Left cardiac atrium (tissue), 4 donors: ENCODE data around the gene CD40. TPM values are rescaled to one million over a fixed set of nuclear protein-coding genes. Genes with fewer than 3 reads are reported as not detected.

Experiments used
- ATAC-seq, 2 donors: fragments of 200-7000 bp; cut with Tn5 transposase; one replicate each; pipeline ENCODE4 v1.9.1; 2020; ENCODE audit warnings: mild to moderate bottlenecking in 2 of 2, moderate library complexity in 2 of 2
- DNase-seq: peaks from one replicate; pipeline ENCODE4 v3.0.0-alpha.2; 2020
- intact Hi-C, 2 donors: fragments of 100-400 bp; cut with DNase I; formaldehyde crosslinking; loops; one replicate each; pipeline versions ENCODE4 v1.14.1 to v1.15.1; 2022 to 2023
- total RNA-seq, 2 donors: library from RNA; stranded (reverse); fragmentation: NEBNext Ultra II Directional; extraction: Animal tissue kit (Norgen Biotek cat#: 25700); gene quantifications; one replicate each; pipeline ENCODE4 v1.2.1, GENCODE V29; 2021
- donor health status: DM: no; HTN: yes; CAD: no.
- donor health status: DM: no; HTN: yes; CAD: no; lungs with severe emphysema.
- donor health status: DM: yes; HTN: yes; CAD: no.
- donor health status: Dilated cardiomyopathy.

Gene CD40
- total RNA-seq, 2 donors from 2014 or later, result 11.1 to 13.7 TPM

DNA sequence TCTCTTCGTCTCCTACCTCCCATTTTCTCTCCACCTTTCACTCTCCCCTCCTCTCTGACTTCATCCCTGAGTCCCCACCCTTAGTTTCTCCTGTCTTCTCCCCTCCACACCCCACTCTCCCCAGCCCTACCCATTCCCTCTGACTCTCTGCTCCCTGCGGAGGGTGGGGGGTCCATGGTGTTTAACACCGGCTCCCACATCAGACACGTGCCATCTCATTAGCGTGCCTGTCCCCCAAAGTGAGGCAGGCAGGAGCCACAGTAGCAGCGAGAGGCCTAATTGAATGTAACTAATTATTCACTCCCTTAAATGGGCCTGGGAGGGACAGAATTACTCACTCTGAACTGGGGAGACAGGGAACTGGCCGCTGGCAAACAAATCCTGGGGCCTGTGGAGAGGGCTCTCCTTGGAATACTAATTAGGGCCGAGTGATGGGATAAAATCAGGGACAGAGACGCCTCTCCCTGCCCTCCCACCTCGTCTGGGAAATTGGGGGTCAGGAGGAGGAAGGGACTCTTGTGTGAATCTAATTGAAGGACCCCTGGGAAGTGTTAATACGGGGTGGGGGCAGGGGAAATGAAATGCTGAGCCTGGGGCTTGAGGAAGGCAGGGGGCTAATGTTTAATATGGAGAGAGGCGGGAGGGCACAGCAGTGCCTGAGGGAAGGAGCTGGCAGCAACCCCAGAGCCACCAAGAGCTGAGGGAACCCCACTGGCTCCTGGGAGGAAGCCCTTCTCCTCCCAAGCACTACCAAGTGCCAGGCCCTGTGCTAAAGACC is 17.9 kb downstream of the CD40 start:
- intact Hi-C loops, result no loop called here
- DNase-seq, result no peak
- ATAC-seq, result no peak

DNA sequence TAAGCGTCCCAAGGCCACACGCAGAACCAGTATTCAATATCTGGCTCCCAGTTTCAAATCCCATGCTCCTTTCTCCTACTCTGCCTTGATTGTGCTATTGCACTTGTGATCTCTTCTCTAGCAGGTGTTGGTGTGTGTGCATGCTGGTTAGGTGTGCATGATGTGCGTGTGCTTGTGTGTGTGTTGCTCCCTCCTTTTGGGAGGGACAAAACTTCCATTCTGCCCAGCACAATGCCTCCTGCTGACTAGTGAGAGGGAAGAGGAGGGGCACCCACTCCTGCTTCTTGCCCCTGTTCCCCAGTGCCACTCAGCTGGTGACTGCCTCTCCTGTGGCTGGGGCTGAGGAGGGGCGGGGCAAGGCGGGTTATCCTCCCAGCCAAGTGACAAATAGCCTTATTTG is 19.7 kb downstream of the CD40 start:
- DNase-seq (no peak), ATAC-seq (no peak)
- intact Hi-C loops, result no loop called here

DNA sequence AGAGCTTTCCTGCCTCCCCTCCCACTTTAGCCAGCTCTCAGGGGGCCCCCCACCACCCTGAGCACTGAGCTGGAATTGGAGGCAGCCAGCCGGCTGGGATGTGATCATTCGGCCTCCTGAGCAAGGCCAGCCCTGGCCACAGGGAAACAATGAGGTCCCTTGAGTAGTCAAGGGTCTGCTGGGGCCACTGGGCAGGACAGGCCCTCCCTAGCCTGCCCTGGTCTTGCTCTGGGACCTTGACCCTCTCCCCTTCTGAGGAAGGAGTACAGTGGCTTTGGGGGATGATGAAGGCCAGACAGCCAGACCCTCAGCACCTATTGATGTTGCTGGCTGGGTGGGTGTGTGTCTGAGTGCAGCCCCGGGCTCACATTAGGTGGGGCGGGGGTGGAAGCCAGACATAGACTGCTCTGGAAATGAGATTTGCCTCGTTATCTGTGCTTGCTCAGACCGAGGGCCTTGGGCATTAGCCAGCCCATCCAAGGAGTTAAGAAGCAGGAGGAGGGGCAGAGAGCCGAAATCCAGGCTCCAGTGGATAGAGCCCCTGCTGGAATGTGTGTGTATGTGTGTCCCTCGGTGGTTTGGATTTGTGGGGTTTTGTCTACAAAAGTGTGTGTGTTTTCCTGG is 21.3 kb downstream of the CD40 start:
- DNase-seq (no peak), ATAC-seq (no peak)
- intact Hi-C loops, result no loop called here

DNA sequence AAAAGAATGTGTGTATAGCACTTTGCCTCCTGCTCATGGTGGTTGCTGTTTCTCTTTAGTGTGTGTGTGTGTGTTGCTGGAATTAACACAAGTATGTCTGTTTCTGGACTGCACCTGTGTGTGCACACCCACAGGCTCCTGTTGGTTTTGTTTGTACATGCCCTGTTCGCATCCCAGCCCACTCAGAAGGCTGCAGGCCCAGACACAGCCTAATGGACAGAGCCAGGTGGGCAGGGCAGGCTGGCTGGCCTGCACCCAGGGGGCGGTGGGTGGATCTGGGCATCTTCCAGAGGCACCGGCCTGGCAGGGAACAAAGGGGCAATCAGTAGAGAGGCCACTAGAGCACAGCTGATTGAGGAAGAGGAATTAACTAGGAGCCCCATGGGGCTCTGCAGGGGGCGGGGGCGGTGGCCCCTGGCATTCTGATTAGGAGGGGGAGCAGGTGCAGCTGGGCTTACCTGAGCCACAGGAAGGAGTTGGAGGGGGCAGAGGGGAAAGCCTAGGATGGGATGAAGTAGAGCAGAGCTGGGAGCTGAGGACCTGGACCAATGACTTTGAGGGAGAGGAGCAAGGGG is 21.9 kb downstream of the CD40 start:
- ATAC-seq (no peak), DNase-seq (no peak)
- intact Hi-C loops, result loop anchor here in 1 of 2 donors (5.0 kb wide), 1 partner anchor 42 kb away; no protein-coding TSS in a partner anchor

DNA sequence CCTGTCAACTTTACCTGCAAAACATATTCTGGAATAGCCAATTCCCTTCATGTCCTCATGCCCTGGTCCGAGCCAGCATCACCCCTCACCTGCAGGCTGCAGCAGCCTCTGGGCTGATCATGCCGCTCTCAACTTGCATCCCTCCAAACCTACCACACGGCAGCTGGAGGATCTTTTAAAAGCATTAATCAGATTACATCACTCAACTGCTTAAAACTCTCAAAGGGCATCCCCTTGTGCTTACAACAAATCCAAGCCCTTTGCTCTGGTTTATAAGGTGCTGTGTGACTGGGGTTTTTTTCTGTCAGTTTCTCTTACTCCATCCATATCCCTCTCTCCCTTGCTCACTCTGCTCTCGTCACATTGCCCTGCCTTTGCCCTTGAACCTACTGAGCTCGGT is 24.0 kb downstream of the CD40 start:
- intact Hi-C loops, result loop anchor here in 1 of 2 donors (5.0 kb wide), 1 partner anchor 40 kb away; no protein-coding TSS in a partner anchor
- ATAC-seq, result no peak
- no peak for DNase-seq

DNA sequence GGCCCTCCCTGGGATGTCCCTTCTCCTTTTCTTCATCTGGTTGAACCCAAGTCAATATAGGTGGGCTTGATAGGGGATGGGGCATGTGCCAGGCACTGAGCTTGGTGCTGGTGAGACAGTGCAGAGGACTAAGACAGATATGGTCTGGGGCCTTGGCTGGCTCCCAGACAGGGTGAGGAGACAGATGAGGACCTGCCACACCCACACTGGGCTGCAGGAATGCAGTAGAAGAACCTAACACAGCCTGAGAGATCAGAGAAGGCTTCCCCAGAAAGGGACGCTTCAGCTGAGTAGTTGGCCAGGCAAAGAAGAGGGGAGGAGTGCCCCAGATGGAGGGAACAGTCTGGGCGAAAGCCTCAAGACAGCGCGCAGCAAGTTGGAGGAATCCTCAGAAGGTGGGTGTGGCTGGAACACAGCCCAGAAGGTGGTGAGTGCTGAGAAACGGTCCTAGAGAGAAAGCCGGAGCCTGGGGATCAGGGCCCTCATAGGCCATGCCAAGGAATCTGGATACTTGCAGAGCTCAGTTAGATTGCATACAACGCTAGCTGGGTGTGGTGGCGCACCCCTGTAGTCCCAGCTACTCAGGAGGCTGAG is 26.4 kb downstream of the CD40 start:
- intact Hi-C loops, result loop anchor here in 1 of 2 donors (5.0 kb wide), 1 partner anchor 38 kb away; no protein-coding TSS in a partner anchor
- DNase-seq, result no peak
- no peak for ATAC-seq

DNA sequence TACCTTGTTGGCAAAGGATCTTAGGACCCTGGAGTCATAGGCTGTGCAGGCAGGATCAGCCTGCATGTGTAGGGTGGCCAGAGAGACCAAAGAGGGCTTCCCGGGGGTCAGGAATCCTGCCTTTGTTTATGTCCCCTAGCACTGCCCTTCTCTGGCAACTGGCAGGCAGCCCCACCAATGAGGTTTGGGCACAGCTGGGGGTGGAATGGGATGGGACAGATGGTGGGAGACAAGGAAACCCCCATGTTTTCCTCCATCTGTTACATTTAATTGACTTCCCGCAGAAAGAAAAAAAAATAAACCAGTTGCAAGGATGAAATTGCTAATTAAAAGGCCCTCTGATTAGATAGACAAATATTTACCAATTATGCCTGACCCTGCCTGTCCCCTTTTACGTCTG is 27.6 kb downstream of the CD40 start:
- ATAC-seq, result no peak
- intact Hi-C loops, result no loop called here
- DNase-seq, result no peak

DNA sequence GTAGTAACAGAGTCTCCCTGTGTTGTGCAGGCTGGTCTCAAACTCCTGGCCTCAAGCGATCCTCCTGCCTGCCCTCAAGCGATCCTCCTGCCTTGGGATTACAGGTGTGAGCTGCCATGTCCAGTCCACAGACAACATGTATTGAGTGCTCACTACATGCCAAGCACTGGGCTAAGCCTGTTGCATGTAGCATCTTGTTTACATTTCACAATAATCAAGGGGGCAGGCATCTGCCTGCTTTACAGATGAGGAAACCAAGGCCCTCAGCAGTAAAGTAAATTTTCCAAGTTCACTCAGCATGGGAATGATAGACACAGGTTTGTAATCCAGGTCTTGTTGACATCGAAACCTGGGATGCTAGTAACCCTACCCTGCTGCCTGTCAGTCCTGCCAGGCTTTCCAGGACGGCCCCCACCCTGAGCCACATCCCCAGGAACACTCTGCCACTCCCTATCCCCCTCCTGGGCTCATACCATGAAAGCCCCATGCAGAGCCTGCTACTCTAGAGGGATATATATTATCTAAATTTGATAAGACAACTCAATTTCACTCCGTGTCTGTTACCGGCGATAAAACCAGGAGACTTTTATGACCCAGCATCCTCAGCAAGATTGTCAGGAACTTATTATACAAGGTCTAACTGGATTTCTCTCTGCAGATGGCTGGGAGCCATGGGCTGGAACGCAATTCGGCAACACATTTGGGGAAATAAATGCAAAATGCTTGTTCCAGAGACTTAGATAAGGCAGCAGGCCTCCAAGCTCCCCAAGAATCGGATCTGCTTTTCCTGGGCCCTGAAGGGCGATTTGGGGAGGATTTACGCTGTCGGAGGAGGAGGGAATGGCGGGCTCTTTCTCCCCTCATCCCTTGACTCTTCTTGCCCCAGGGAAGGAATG is 30.4 kb downstream of the CD40 start:
- ATAC-seq, result no peak
- intact Hi-C loops, result no loop called here
- no peak for DNase-seq

DNA sequence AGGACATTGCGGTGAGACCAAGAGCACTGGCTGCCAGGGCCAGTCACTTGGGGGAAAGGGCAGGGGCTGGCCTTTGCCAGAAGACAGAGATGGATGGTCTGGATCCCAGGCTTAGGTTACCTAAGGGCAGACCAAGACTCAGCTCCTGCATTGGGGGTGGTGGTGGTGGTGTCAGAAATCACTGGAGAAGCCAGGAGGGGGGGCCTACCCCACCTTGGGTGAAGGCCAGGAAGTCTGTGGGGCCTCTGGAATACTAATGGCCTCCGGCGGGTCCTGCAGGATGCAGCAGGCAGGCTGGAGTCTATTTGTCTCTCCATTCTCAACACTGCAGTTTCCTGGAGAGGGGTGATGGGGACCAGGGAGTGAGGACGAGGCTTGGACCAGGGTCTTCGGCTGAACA is 32.8 kb downstream of the CD40 start:
- DNase-seq, result no peak
- no peak for ATAC-seq
- intact Hi-C loops, result no loop called here

DNA sequence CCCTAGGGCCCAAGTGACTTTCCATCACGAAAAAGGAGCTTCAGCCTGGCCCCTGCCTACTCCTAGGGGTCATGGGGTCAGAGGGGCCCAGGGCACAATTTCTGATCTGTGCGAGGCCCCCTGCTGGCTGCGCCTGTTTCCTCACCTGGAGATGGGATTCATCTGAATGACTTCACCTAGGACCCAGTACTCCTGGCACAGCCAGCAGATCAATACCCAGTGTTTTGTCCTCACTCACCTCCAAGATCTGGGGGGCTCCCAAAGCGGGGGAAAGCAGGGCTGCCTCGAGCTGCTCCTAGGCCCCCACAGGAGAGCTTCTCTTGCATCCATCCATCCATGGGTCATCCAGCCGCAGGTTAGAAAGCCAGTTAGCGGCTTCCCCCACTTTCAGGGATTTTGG is 33.8 kb downstream of the CD40 start:
- DNase-seq (no peak), ATAC-seq (no peak)
- intact Hi-C loops, result no loop called here

DNA sequence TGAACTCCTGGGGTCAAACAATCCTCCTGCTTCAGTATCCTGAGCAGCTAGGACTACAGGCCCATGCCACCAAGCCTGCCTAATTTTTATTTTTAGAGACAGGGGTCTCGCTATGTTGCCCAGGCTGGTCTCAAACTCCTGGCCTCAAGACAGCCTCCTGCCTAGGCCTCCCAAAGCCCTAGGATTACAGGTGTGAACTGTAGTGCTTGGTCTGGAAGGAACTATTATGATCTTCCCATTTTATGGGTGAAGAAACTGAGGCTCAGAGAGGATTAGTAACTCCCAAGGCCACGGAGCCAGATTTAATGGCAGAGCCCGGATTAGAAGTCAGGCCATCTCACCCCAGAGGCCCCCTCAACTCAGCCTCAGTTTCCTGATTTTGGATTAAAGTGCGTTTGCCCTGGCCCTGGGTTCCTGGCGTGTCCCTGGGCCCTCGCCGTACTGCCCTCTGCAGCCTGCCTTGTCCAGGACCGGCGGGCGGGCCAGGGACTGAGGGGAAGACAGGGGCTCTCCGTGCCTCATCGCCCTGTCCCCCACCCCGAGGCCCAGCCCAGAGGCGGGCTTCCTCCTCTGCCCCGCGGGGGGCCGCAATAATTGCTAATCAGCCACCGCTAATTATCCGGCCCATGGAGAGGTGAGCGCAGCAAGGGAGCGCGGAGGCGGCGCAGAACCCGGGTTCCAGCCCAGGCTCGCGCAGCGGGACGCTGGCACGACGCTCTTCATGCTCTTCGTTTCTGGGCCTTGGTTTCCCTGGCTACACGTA is 34.9 kb downstream of the CD40 start:
- no peak for ATAC-seq

DNA sequence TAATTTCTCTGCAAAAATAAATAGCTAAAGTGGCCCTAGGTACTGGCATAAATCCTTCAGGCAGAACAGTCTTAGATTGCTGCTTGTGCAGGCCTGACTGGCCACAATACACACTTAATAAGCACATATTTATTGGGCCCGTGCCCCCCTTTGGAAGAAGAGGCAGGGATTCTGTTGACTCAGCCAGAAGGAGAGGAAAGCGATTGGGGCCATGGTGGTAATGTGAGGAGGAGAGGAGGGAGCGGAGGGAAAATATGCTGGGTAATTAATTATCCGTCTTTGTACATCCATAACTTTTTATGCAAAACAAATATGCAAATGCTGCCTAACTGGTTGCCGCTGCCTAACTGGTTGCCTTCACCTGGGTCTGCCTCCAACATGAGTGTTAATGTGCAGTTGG is 36.2 kb downstream of the CD40 start:
- intact Hi-C loops, result no loop called here
- no peak for DNase-seq
- no peak for ATAC-seq

More for the DNA sequence above, 34.9 kb downstream of the CD40 start:
- intact Hi-C loops, result no loop called here
- no peak for DNase-seq

DNA sequence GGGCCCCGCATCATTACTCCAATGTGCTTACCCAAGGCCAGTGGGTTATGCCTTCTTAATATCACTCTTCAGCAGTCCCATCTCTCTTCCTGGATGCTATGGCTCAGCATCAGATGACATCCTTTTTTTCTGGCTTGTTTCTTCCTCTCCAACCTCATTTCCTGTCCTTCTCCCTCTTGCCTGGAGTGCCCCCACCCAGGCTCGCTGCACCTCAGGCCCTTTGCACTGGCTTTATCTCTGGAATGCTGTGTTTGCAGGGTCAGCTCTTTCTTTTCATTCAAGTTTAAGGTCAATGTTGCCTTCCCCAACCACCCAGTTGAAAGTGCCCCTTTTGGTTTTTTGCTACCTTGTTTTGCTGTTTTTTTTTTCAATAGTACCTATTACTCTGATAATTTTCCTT is 36.7 kb downstream of the CD40 start:
- intact Hi-C loops, result no loop called here
- no peak for ATAC-seq
- DNase-seq, result no peak

DNA sequence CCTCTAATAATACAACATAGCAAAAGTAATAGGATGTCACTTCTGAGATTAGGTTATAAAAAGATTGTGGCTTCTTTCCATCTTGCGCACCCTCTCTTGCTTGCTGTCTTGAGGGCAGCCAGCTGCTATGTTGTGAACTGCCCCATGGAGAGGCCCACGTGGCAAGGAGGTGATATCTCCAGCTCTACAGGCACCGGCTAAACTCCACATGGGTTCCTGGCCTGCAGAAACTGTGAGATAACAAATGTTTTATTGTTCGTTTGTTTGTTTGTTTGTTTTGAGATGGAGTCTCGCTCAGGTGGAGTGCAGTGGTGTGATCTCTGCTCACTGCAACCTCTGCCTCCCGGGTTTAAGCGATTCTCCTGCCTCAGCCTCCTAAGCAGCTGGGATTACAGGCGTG is 38.0 kb downstream of the CD40 start:
- intact Hi-C loops, result no loop called here
- ATAC-seq (no peak), DNase-seq (no peak)

DNA sequence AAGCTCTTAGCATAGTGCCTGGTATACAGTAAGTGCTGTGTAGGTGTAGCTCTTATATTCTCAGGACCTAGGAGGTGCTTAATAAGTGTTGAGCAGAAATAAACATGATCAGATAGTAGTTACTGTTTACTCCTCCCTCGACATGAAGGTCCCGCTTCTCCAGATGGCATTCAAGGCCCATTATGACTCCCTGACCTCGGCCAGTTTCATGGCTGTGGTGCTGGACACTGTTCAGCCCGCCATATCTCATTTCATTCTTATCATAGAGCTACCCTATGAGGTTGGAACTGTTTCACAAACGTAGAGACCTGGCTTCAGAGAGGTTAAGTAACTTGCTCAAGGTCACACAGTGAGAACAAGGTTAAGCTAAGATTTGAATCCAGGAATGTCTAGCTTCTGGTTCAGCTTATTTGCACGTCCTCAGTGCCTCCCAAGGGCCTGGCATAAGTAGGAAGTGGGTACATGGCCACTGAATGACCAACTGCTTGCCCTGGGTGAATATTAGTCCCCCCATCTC is 39.0 kb downstream of the CD40 start:
- ATAC-seq, result no peak
- intact Hi-C loops, result no loop called here
- DNase-seq, result no peak

DNA sequence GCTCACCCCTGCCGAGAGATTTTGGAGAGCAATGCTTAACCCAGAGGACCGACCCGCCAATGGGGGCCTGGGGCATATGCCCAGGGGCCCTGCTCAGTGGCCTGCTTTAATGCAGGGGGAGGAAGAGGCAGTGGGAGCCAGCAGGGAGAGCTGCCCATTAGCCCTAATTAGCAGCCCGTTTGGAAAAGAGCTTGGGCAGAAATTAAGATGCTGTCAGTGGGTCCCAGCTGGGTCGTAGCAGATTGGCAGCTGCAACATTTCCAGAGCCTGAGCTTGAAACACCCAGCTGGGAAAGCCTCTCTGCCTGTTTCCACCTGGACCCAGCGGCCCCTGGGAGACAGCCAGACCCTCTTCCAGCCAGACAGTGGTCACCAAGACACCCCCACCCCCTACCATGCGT is 39.5 kb downstream of the CD40 start:
- no peak for ATAC-seq
- intact Hi-C loops, result no loop called here

DNA sequence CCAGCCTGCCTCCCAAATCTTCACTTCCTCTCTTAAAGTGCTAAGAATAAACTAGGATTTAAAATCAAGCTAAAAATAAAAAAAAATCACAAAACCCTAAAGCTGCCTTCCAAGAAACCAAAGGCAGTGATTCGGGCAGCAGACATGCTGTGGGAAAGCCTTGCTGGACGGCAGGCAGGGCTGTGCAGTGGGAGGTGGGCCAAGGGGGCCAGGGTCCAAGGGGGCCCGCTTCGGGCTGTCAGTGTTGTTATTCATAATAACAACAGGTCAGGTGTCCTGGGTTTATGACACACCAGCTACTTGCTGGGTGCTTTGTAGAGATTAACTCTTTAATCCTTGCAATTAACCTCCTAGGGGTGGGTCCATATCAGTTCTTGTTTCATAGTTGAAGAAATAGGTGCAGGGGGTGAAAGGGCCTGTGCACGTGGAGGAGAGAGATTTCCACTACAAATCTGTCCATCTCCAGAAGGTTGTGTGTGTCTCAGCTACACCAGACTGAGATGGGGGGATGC is 40.4 kb downstream of the CD40 start:
- DNase-seq (no peak), ATAC-seq (no peak)
- intact Hi-C loops, result no loop called here

More for the DNA sequence above, 39.5 kb downstream of the CD40 start:
- no peak for DNase-seq
